ENCODE results near the gene AFAP1. TPM values are rescaled to one million over a fixed set of nuclear protein-coding genes. Genes with fewer than 3 reads are reported as not detected.

AFAP1 gene
- total and polyA plus RNA-seq, 2 donors (not counting 3 experiments of a cell fraction or from before 2014, with no cell fraction given), result 32.3 to 103 TPM

GRCh38 chr4:7801001-7801400 lies 138.7 kb downstream of the AFAP1 start:
- H3K4me3 ChIP-seq (replicated peaks in 1 of 3; ENCODE audit: insufficient read depth in 1 of 3, low read depth in 1 of 3, low read length in 3 of 3), result no peak overlapping the region
- no TSS peak for BruUV-seq (replicated peaks)
- ChIA-PET POLR2A (no interaction called here), CTCF (interaction anchor here (0.6 to 6.2 kb wide), 4 partner anchors 8 to 186 kb away, joined by 3 to 163 read pairs (median 24); no protein-coding TSS in a partner anchor)
- H3K27me3 ChIP-seq (ENCODE audit: control insufficient read depth in 2 of 2, insufficient read depth in 2 of 2, low read length in 2 of 2), result no peaks in the 10 kb centered on the region
- dilution Hi-C loops (cut with MboI; ENCODE audit: extremely low pct_ligation_motif_present, low sequenced_read_pairs) (no loop called here), intact Hi-C loops (cut with micrococcal nuclease) (loop anchor here (5.0 kb wide), 1 partner anchor 609 kb away; the partner anchor contains the start of gene SORCS2)
- peaks cover 42% of the 10 kb centered on the region for H3K79me2 ChIP-seq (ENCODE audit: control insufficient read depth, insufficient read depth, low read length)
- no peak for DNase-seq (ENCODE audit: low read depth, low spot score)
- H3K36me3 ChIP-seq (ENCODE audit: control insufficient read depth in 2 of 2, extremely low read depth in 1 of 2, insufficient read depth in 2 of 2, low read length in 2 of 2), result peaks cover 29 to 38% of the 10 kb centered on the region in 2 experiments
- H2AFZ ChIP-seq (ENCODE audit: low read depth, low read length), result no peak overlapping the region
- H3K9me3 ChIP-seq (replicated peaks; ENCODE audit: control insufficient read depth, insufficient read depth, low read length), result no peaks in the 10 kb centered on the region
- H3K9me1 ChIP-seq (replicated peaks; ENCODE audit: control insufficient read depth, extremely low read depth, insufficient read depth, low read length), result no peaks in the 10 kb centered on the region
- peaks cover 30% of the 10 kb centered on the region for H3K4me1 ChIP-seq (ENCODE audit: control insufficient read depth, extremely low read depth, insufficient read depth, low read length)
- FAIRE-seq, result no peak
- no peaks in the 10 kb centered on the region for H4K20me1 ChIP-seq (replicated peaks; ENCODE audit: control insufficient read depth, extremely low read depth, insufficient read depth, low read length)
- H3K27ac ChIP-seq (ENCODE audit: insufficient read depth, low read depth, low read length), result no peak overlapping the region
- no peak overlapping the region for H3K9ac ChIP-seq (replicated peaks; ENCODE audit: extremely low read depth, insufficient read depth, low read length)
- H3K4me2 ChIP-seq (ENCODE audit: insufficient read depth, low read length), result no peak overlapping the region
- TF ChIP-seq JUN (IDR thresholded peaks at IDR 0.05; ENCODE audit: borderline replicate concordance, insufficient read depth, insufficient read length, low read depth), result no peak
- TF ChIP-seq MYC (IDR thresholded peaks at IDR 0.05; ENCODE audit: low read depth, low read length), result no peak
- TF ChIP-seq FOS (IDR thresholded peaks at IDR 0.05; ENCODE audit: borderline replicate concordance, insufficient read depth, low read length), result no peak
- TF ChIP-seq EZH2 (IDR thresholded peaks at IDR 0.05; ENCODE audit: borderline replicate concordance, low read depth, low read length, severe bottlenecking), result no peak
- TF ChIP-seq POLR2AphosphoS5 (IDR thresholded peaks at IDR 0.05; ENCODE audit: insufficient read depth, low read depth, low read length), result no peak
- no peak for TF ChIP-seq MAX (IDR thresholded peaks at IDR 0.05; ENCODE audit: insufficient read depth, insufficient read length)
- TF ChIP-seq, protein P1, sequence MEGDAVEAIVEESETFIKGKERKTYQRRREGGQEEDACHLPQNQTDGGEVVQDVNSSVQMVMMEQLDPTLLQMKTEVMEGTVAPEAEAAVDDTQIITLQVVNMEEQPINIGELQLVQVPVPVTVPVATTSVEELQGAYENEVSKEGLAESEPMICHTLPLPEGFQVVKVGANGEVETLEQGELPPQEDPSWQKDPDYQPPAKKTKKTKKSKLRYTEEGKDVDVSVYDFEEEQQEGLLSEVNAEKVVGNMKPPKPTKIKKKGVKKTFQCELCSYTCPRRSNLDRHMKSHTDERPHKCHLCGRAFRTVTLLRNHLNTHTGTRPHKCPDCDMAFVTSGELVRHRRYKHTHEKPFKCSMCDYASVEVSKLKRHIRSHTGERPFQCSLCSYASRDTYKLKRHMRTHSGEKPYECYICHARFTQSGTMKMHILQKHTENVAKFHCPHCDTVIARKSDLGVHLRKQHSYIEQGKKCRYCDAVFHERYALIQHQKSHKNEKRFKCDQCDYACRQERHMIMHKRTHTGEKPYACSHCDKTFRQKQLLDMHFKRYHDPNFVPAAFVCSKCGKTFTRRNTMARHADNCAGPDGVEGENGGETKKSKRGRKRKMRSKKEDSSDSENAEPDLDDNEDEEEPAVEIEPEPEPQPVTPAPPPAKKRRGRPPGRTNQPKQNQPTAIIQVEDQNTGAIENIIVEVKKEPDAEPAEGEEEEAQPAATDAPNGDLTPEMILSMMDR (IDR thresholded peaks at IDR 0.05; ENCODE audit: extremely low read depth in 1 of 2, insufficient read depth in 1 of 2, low read depth in 1 of 2, low read length in 2 of 2), result no peak
- TF ChIP-seq POLR2A (IDR thresholded peaks at IDR 0.05; ENCODE audit: low read depth, low read length), result no peak
- TF ChIP-seq GATA2 (IDR thresholded peaks at IDR 0.05; ENCODE audit: insufficient read depth, insufficient read length, low read depth, low read length), result no peak
